Endodermal cell (in vitro differentiated cells): ENCODE measurements around the gene SH3GL1. TPM values are rescaled to one million over a fixed set of nuclear protein-coding genes. Genes with fewer than 3 reads are reported as not detected.

Experiments
- DNase-seq: peaks from one replicate; pipeline ENCODE4 v3.0.0-alpha.2; 2017
- H3K27ac ChIP-seq: 2 replicates; pipeline ENCODE4 v1.5.1; 2013; ENCODE audit warnings: mild to moderate bottlenecking, low read depth, low read length, moderate library complexity
- H3K27me3 ChIP-seq: 2 replicates; pipeline ENCODE4 v1.6.1; 2013; ENCODE audit warnings: mild to moderate bottlenecking, low read length, moderate library complexity; ENCODE audit not compliant: insufficient read depth, control insufficient read depth, poor library complexity, severe bottlenecking
- H3K36me3 ChIP-seq: 2 replicates; pipeline ENCODE4 v1.7.0; 2013; ENCODE audit warnings: mild to moderate bottlenecking, low read length, moderate library complexity; ENCODE audit not compliant: control insufficient read depth, insufficient read depth
- H3K4me1 ChIP-seq: one replicate; pipeline ENCODE4 v1.7.0; 2013; ENCODE audit warnings: low read length; ENCODE audit not compliant: control insufficient read depth, insufficient read depth
- H3K4me3 ChIP-seq: 2 replicates; pipeline ENCODE4 v1.5.1; 2013; ENCODE audit warnings: mild to moderate bottlenecking, low read length, moderate library complexity
- H3K9ac ChIP-seq: 2 replicates; pipeline ENCODE4 v1.6.1; 2013; ENCODE audit warnings: mild to moderate bottlenecking, low read length, moderate library complexity; ENCODE audit not compliant: poor library complexity, severe bottlenecking; ENCODE audit errors: extremely low read depth
- H3K9me3 ChIP-seq: 2 replicates; pipeline ENCODE4 v1.6.1; 2013; ENCODE audit warnings: mild to moderate bottlenecking, low read length, moderate library complexity; ENCODE audit not compliant: control insufficient read depth
- H3K27ac Mint-ChIP-seq: 2 replicates; pipeline ENCODE4 v1.8.0; 2020; ENCODE audit warnings: mixed read lengths
- H3K27me3 Mint-ChIP-seq: 2 replicates; pipeline ENCODE4 v1.8.0; 2021; ENCODE audit warnings: mild to moderate bottlenecking, mixed read lengths; ENCODE audit not compliant: insufficient read depth
- H3K36me3 Mint-ChIP-seq: 2 replicates; pipeline ENCODE4 v1.8.0; 2020; ENCODE audit warnings: low read depth, mixed read lengths
- H3K4me1 Mint-ChIP-seq: 2 replicates; pipeline ENCODE4 v1.8.0; 2020; ENCODE audit warnings: mixed read lengths
- H3K4me3 Mint-ChIP-seq: 2 replicates; pipeline ENCODE4 v1.8.0; 2020; ENCODE audit warnings: mild to moderate bottlenecking, moderate library complexity, mixed read lengths
- H3K9me3 Mint-ChIP-seq: 2 replicates; pipeline ENCODE4 v1.8.0; 2020; ENCODE audit warnings: mild to moderate bottlenecking, mixed read lengths
- CTCF ChIP-seq: fragments of 200-600 bp; sonication (generic); conservative IDR thresholded peaks from 2 replicates; pipeline ENCODE4 v1.5.0; 2021; ENCODE audit warnings: antibody characterized with exemption, mild to moderate bottlenecking
- WGBS, 2 experiments: methylation state at CpG; one replicate each; pipeline versions ENCODE4 v1.1.5 to v1.1.7; 2013; ENCODE audit warnings: missing lambda C conversion rate in 2 of 2, mixed read lengths in 1 of 2; ENCODE audit not compliant: insufficient coverage in 1 of 2, insufficient read length in 1 of 2; 5-methylcytosine and 5-hydroxymethylcytosine counted together
- total RNA-seq, 2 donors: library from RNA; stranded (reverse); fragmentation: NEBNext Ultra II Directional in 1 of 2; extraction: Animal tissue kit (Norgen Biotek cat#: 25700) in 1 of 2; gene quantifications; 2 replicates in 1 of 2; 3 replicates in 1 of 2; pipeline ENCODE4 v1.2.1, GENCODE V29; 2021

SH3GL1 gene
- total RNA-seq, 2 donors from 2014 or later, result 76.8 to 77.0 TPM

GRCh38 chr19:4441994-4442818 is 41.9 kb upstream of the SH3GL1 start:
- TF ChIP-seq CTCF, result no peak
- H3K4me1 ChIP-seq, result no peaks in the 10 kb centered on the region
- peaks cover 39% of the 10 kb centered on the region for H3K36me3 Mint-ChIP-seq

GRCh38 chr19:4439243-4439642 is 38.9 kb upstream of the SH3GL1 start:
- Histone ChIP-seq H3K27ac (no peak overlapping the region), H3K36me3 (peaks cover 53% of the 10 kb centered on the region), H3K9ac (no peak overlapping the region), H3K4me3 (no peak overlapping the region), H3K27me3 (no peaks in the 10 kb centered on the region), H3K9me3 (peaks cover 5% of the 10 kb centered on the region), H3K4me1 (no peaks in the 10 kb centered on the region)
- no peak for DNase-seq
- Mint-ChIP-seq H3K4me3 (no peak overlapping the region), H3K36me3 (peaks cover 57% of the 10 kb centered on the region), H3K9me3 (no peaks in the 10 kb centered on the region), H3K27ac (peak overlapping the region; percentile 28), H3K4me1 (no peaks in the 10 kb centered on the region), H3K27me3 (no peaks in the 10 kb centered on the region)
- 93 to 98% methylated on average over 12 of the region's 12 CpGs for WGBS, 2 experiments
- TF ChIP-seq CTCF, result no peak

More at GRCh38 chr19:4441994-4442818, 41.9 kb upstream of the SH3GL1 start:
- Histone ChIP-seq H3K9me3 (no peaks in the 10 kb centered on the region), H3K27me3 (no peaks in the 10 kb centered on the region), H3K36me3 (peaks cover 29% of the 10 kb centered on the region), H3K27ac (peak overlapping the region; percentile 49), H3K4me3 (no peak overlapping the region), H3K9ac (no peak overlapping the region)
- no peaks in the 10 kb centered on the region for H3K9me3 Mint-ChIP-seq
- peak; percentile 52 for DNase-seq
- peak overlapping the region; percentile 74 for H3K27ac Mint-ChIP-seq
- H3K27me3 Mint-ChIP-seq, result no peaks in the 10 kb centered on the region
- H3K4me1 Mint-ChIP-seq, result no peaks in the 10 kb centered on the region
- 90 to 93% methylated on average over 19 to 22 of the region's 22 CpGs for WGBS, 2 experiments
- H3K4me3 Mint-ChIP-seq, result no peak overlapping the region

- peaks cover 69% of the 10 kb centered on the region for H3K36me3 ChIP-seq
- no peaks in the 10 kb centered on the region for H3K9me3 Mint-ChIP-seq
- no peak overlapping the region for H3K9ac ChIP-seq
- no peaks in the 10 kb centered on the region for H3K27me3 ChIP-seq
- no peaks in the 10 kb centered on the region for H3K27me3 Mint-ChIP-seq
- H3K4me1 ChIP-seq, result no peaks in the 10 kb centered on the region
- H3K9me3 ChIP-seq, result peaks cover 5% of the 10 kb centered on the region
- 91 to 92% methylated on average over 8 to 10 of the region's 10 CpGs for WGBS, 2 experiments
- no peak overlapping the region for H3K27ac Mint-ChIP-seq
- H3K27ac ChIP-seq, result no peak overlapping the region
- TF ChIP-seq CTCF, result no peak
- peaks cover 74% of the 10 kb centered on the region for H3K36me3 Mint-ChIP-seq
- DNase-seq, result no peak
- no peaks in the 10 kb centered on the region for H3K4me1 Mint-ChIP-seq
- no peak overlapping the region for H3K4me3 Mint-ChIP-seq
- no peak overlapping the region for H3K4me3 ChIP-seq
Measured at GRCh38 chr19:4437103-4437502, 36.8 kb upstream of the SH3GL1 start.
